IMR-90 (cell line): ENCODE measurements around the gene MOV10L1. TPM values are rescaled to one million over a fixed set of nuclear protein-coding genes. Genes with fewer than 3 reads are reported as not detected.

Experiments used
- ATAC-seq: fragments of 200-7000 bp; cut with Tn5 transposase; 2 replicates; pipeline ENCODE4 v1.9.1; 2020; ENCODE audit warnings: low read depth, mild to moderate bottlenecking, moderate library complexity
- BruUV-seq: library from RNA; stranded (reverse); fragments of 400-500 nt; replicated peaks from 2 replicates; lab custom pipeline; 2021; lab: Mats Ljungman, UMichigan
- CTCF ChIA-PET: fragments of 300-600 bp; formaldehyde crosslinking; extraction: SDS; loops from one replicate; lab custom pipeline; 2021; ENCODE audit warnings: antibody characterized with exemption; lab: Yijun Ruan, JAX
- POLR2A ChIA-PET: fragments of 300-600 bp; sonication (Branson Sonifier 250); formaldehyde crosslinking; loops from one replicate; lab custom pipeline; 2022; ENCODE audit warnings: antibody characterized with exemption; ENCODE audit not compliant: unreplicated experiment; lab: Charles Lee
- DNase-seq: peaks from one replicate; pipeline ENCODE4 v3.0.0; 2013
- H2AFZ ChIP-seq: replicated peaks from 2 replicates; pipeline ENCODE3; 2013; ENCODE audit warnings: low read length, mild to moderate bottlenecking; ENCODE audit not compliant: poor library complexity
- H2AK5ac ChIP-seq: 2 replicates; pipeline ENCODE4 v1.6.1; 2013; ENCODE audit warnings: low read depth, low read length, inconsistent platforms
- H2AK9ac ChIP-seq: replicated peaks from 2 replicates; pipeline ENCODE3; 2013; ENCODE audit warnings: mild to moderate bottlenecking, low read depth, low read length, moderate library complexity; ENCODE audit not compliant: poor library complexity
- H2BK120ac ChIP-seq: 2 replicates; pipeline ENCODE4 v1.6.1; 2013; ENCODE audit warnings: low read depth, low read length, inconsistent platforms
- H2BK15ac ChIP-seq: 3 replicates; pipeline ENCODE4 v1.6.1; 2013; ENCODE audit warnings: low read depth, low read length, inconsistent platforms
- H2BK20ac ChIP-seq: 2 replicates; pipeline ENCODE4 v1.6.1; 2013; ENCODE audit warnings: low read depth, mild to moderate bottlenecking, inconsistent platforms, low read length, moderate library complexity
- H2BK5ac ChIP-seq: 2 replicates; pipeline ENCODE4 v1.6.1; 2013; ENCODE audit warnings: mild to moderate bottlenecking, low read depth, low read length, inconsistent platforms; ENCODE audit not compliant: poor library complexity, severe bottlenecking
- H3K14ac ChIP-seq: replicated peaks from 2 replicates; pipeline ENCODE4 v1.6.1; 2013; ENCODE audit warnings: low read depth, low read length, inconsistent platforms
- H3K18ac ChIP-seq: 2 replicates; pipeline ENCODE4 v1.6.1; 2013; ENCODE audit warnings: low read depth, low read length, control low read depth
- H3K23ac ChIP-seq: 2 replicates; pipeline ENCODE4 v1.6.1; 2013; ENCODE audit warnings: low read depth, low read length, inconsistent platforms
- H3K27ac ChIP-seq: 2 replicates; pipeline ENCODE4 v1.5.1; 2013; ENCODE audit warnings: mild to moderate bottlenecking, control low read depth, low read length; ENCODE audit not compliant: insufficient read depth
- H3K27me3 ChIP-seq: 2 replicates; pipeline ENCODE4 v1.6.1; 2013; ENCODE audit warnings: low read length; ENCODE audit not compliant: control insufficient read depth, insufficient read depth
- H3K36me3 ChIP-seq: 2 replicates; pipeline ENCODE4 v1.6.1; 2013; ENCODE audit warnings: low read length, mixed read lengths; ENCODE audit not compliant: control insufficient read depth, insufficient read depth
- H3K4ac ChIP-seq: 2 replicates; pipeline ENCODE4 v1.6.1; 2013; ENCODE audit warnings: low read depth, low read length, inconsistent platforms
- H3K4me1 ChIP-seq: 2 replicates; pipeline ENCODE4 v1.6.1; 2013; ENCODE audit warnings: low read length, mixed read lengths; ENCODE audit not compliant: control insufficient read depth, insufficient read depth
- H3K4me2 ChIP-seq: 2 replicates; pipeline ENCODE4 v1.6.1; 2013; ENCODE audit warnings: low read depth, mild to moderate bottlenecking, control low read depth, low read length, moderate library complexity
- H3K4me3 ChIP-seq: 2 replicates; pipeline ENCODE4 v1.5.1; 2013; ENCODE audit warnings: low read depth, mild to moderate bottlenecking, control low read depth, low read length, moderate library complexity; ENCODE audit not compliant: insufficient read depth
- H3K56ac ChIP-seq: 2 replicates; pipeline ENCODE4 v1.6.1; 2013; ENCODE audit warnings: low read length, inconsistent platforms; ENCODE audit not compliant: insufficient read depth; ENCODE audit errors: extremely low read depth
- H3K79me1 ChIP-seq, 2 experiments: 2 replicates each; pipeline ENCODE4 v1.6.1; 2013; ENCODE audit warnings: low read length in 2 of 2, inconsistent platforms in 1 of 2, low read depth in 1 of 2
- H3K9ac ChIP-seq: 2 replicates; pipeline ENCODE4 v1.6.1; 2013; ENCODE audit warnings: low read depth, low read length, control low read depth
- H3K9me1 ChIP-seq: 2 replicates; pipeline ENCODE4 v1.6.1; 2013; ENCODE audit warnings: low read length, inconsistent platforms; ENCODE audit not compliant: insufficient read depth
- H3K9me3 ChIP-seq: 2 replicates; pipeline ENCODE4 v1.6.1; 2013; ENCODE audit warnings: low read length; ENCODE audit not compliant: control insufficient read depth, insufficient read depth
- H4K20me1 ChIP-seq: 2 replicates; pipeline ENCODE4 v1.6.1; 2013; ENCODE audit warnings: low read length, inconsistent platforms; ENCODE audit not compliant: insufficient read depth
- H4K5ac ChIP-seq: 2 replicates; pipeline ENCODE4 v1.6.1; 2013; ENCODE audit warnings: mild to moderate bottlenecking, low read depth, low read length, control low read depth
- H4K8ac ChIP-seq, 2 experiments: 2 replicates each; pipeline ENCODE4 v1.6.1; 2013; ENCODE audit warnings: low read depth in 2 of 2, low read length in 2 of 2, control low read depth in 1 of 2, inconsistent platforms in 1 of 2
- H4K91ac ChIP-seq: 2 replicates; pipeline ENCODE4 v1.6.1; 2013; ENCODE audit warnings: low read depth, low read length, inconsistent platforms; ENCODE audit not compliant: insufficient read depth
- BHLHE40 ChIP-seq: fragments of 150-350 bp; IDR thresholded peaks from 2 replicates; pipeline ENCODE4 v1.6.1; 2016; ENCODE audit warnings: mild to moderate bottlenecking, low read depth, low read length
- CEBPB ChIP-seq: IDR thresholded peaks from 2 replicates; pipeline ENCODE4 v1.6.1; 2012; ENCODE audit warnings: low read depth, low read length, improper control_type of control experiment
- CHD1 ChIP-seq: IDR thresholded peaks from 2 replicates; pipeline ENCODE4 v1.6.1; 2012; ENCODE audit warnings: low read depth, low read length, improper control_type of control experiment
- CTCF ChIP-seq: conservative IDR thresholded peaks from 2 replicates; pipeline ENCODE4 v1.5.1; 2012; ENCODE audit warnings: mild to moderate bottlenecking, low read depth, low read length, improper control_type of control experiment
- ELK1 ChIP-seq: fragments of 150-350 bp; IDR thresholded peaks from 2 replicates; pipeline ENCODE4 v1.6.1; 2016; ENCODE audit warnings: low read depth, mild to moderate bottlenecking, low read length, moderate library complexity, borderline replicate concordance
- FOS ChIP-seq: fragments of 150-350 bp; IDR thresholded peaks from 2 replicates; pipeline ENCODE4 v1.6.1; 2016; ENCODE audit warnings: low read depth, low read length
- MAFK ChIP-seq: IDR thresholded peaks from 2 replicates; pipeline ENCODE4 v1.6.1; 2012; ENCODE audit warnings: low read depth, low read length, improper control_type of control experiment
- MAZ ChIP-seq: IDR thresholded peaks from 2 replicates; pipeline ENCODE4 v1.6.1; 2012; ENCODE audit warnings: low read depth, mild to moderate bottlenecking, low read length, improper control_type of control experiment, moderate library complexity, borderline replicate concordance
- MXI1 ChIP-seq: IDR thresholded peaks from 2 replicates; pipeline ENCODE4 v1.6.1; 2012; ENCODE audit warnings: low read depth, mild to moderate bottlenecking, low read length, moderate library complexity, borderline replicate concordance
- NFE2L2 ChIP-seq: fragments of 150-350 bp; IDR thresholded peaks from 2 replicates; pipeline ENCODE4 v1.6.1; 2016; ENCODE audit warnings: low read depth, mild to moderate bottlenecking, low read length
- POLR2A ChIP-seq: IDR thresholded peaks from 2 replicates; pipeline ENCODE4 v1.6.1; 2012; ENCODE audit warnings: mild to moderate bottlenecking, low read depth, low read length
- RAD21 ChIP-seq: IDR thresholded peaks from 2 replicates; pipeline ENCODE4 v1.6.1; 2012; ENCODE audit warnings: low read length, improper control_type of control experiment
- RCOR1 ChIP-seq: IDR thresholded peaks from 2 replicates; pipeline ENCODE4 v1.6.1; 2012; ENCODE audit warnings: mild to moderate bottlenecking, low read length, improper control_type of control experiment; ENCODE audit not compliant: insufficient replicate concordance
- RFX5 ChIP-seq: IDR thresholded peaks from 2 replicates; pipeline ENCODE4 v1.8.0; 2012; ENCODE audit warnings: low read depth, mild to moderate bottlenecking, low read length, moderate library complexity
- SMC3 ChIP-seq: fragments of 150-350 bp; IDR thresholded peaks from 2 replicates; pipeline ENCODE4 v1.6.1; 2016; ENCODE audit warnings: low read depth, mild to moderate bottlenecking, antibody characterized with exemption, low read length, moderate library complexity
- USF2 ChIP-seq: fragments of 150-350 bp; IDR thresholded peaks from 2 replicates; pipeline ENCODE4 v1.6.1; 2017; ENCODE audit warnings: mild to moderate bottlenecking, antibody characterized with exemption, low read length, low read depth
- WGBS, 2 experiments: methylation state at CpG; one replicate each; pipeline versions ENCODE4 v1.1.5 to v1.1.7; 2013; ENCODE audit warnings: missing lambda C conversion rate in 2 of 2; ENCODE audit not compliant: insufficient read length in 1 of 2; ENCODE audit errors: extremely low coverage in 2 of 2; 5-methylcytosine and 5-hydroxymethylcytosine counted together
- dilution Hi-C: fragments of 300-500 bp; cut with HindIII; formaldehyde crosslinking; loops from one replicate; pipeline ENCODE4 v1.14.3; 2018; ENCODE audit warnings: low sequenced_read_pairs; ENCODE audit not compliant: unreplicated experiment
- in situ Hi-C: fragments of 300-500 bp; cut with MboI; formaldehyde crosslinking; loops from 3 replicates; pipeline ENCODE4 v1.14.3; 2019; ENCODE audit warnings: low sequenced_read_pairs, inconsistent platforms, mixed read lengths
- intact Hi-C: fragments of 100-400 bp; cut with micrococcal nuclease; formaldehyde crosslinking; loops from 2 replicates; pipeline ENCODE4 v1.10.0; 2022
- polyA plus RNA-seq, 3 experiments: library from polyadenylated mRNA; depleted of rRNA; stranded (reverse); fragments of >200 nt; gene quantifications; 2 replicates each; pipeline ENCODE4 v1.2.3, GENCODE V29; 2012; ENCODE audit warnings: low replicate concordance in 1 of 3
- total RNA-seq: library from RNA; depleted of rRNA; stranded (reverse); fragments of >200 nt; gene quantifications from 2 replicates; pipeline ENCODE4 v1.2.3, GENCODE V29; 2012

The MOV10L1 gene
- total and polyA plus RNA-seq, 2 of the 4 experiments (the other 2 are of a cell fraction) = 0.72 to 1.4 TPM

DNA sequence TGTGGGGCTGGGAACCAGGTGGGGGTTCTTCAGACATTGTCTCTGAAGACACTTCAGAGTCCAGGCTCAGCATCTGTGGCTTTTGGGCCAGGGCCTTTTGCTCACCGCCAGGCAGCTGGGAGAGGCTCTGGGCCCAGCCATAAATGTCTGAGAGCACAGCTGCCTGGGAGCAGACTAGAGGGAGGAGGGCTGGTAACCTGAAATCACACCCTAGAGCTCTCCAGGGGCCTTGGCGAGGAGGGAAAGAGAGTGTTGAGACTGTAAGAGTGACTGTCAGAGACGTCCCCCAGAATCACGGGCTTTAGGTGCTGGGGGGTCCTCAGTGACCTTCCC lies 100.0 kb downstream of the MOV10L1 start:
- no peak overlapping the region; the same call in 1 of the 2 replicates for H3K4me2 ChIP-seq
- in situ Hi-C loops = no loop called here
- peaks cover 21% of the 10 kb centered on the region for H3K36me3 ChIP-seq
- H3K27ac ChIP-seq = no peak overlapping the region
- no peak overlapping the region for H2BK5ac ChIP-seq
- H3K9me3 ChIP-seq = no peaks in the 10 kb centered on the region
- no peak overlapping the region for H3K4me3 ChIP-seq
- no peak overlapping the region for H2BK15ac ChIP-seq
- no peak overlapping the region for H3K9ac ChIP-seq
- POLR2A ChIA-PET = no interaction called here
- H3K56ac ChIP-seq = no peak overlapping the region
- dilution Hi-C loops = no loop called here
- no peak for TF ChIP-seq RAD21
- TF ChIP-seq RFX5 = no peak
- no peak for TF ChIP-seq POLR2A
- no peak for TF ChIP-seq MAZ
- TF ChIP-seq CHD1 = no peak
- TF ChIP-seq RCOR1 = no peak
- no peak for TF ChIP-seq BHLHE40
- TF ChIP-seq ELK1 = no peak
- TF ChIP-seq CTCF = no peak
- TF ChIP-seq CEBPB = no peak
- no peak for TF ChIP-seq MXI1
- no peak for TF ChIP-seq NFE2L2
- TF ChIP-seq SMC3 = no peak
- no peak for TF ChIP-seq USF2
- TF ChIP-seq FOS = no peak
- TF ChIP-seq MAFK = no peak
- no peaks in the 10 kb centered on the region for H3K27me3 ChIP-seq
- CTCF ChIA-PET = no interaction called here
- H4K20me1 ChIP-seq = peaks cover 39% of the 10 kb centered on the region
- intact Hi-C loops = no loop called here
- no peak overlapping the region for H3K14ac ChIP-seq
- ATAC-seq (peak; percentile 1), DNase-seq (no peak)
- H3K9me1 ChIP-seq = peaks cover 7% of the 10 kb centered on the region
- peaks cover 20% of the 10 kb centered on the region for H3K4me1 ChIP-seq
- peak overlapping the region; percentile 72 for H3K4ac ChIP-seq
- H4K8ac ChIP-seq = no peak overlapping the region
- peaks cover 14 to 67% of the 10 kb centered on the region in 2 experiments for H3K79me1 ChIP-seq
- no peak overlapping the region for H2BK120ac ChIP-seq
- no TSS peak for BruUV-seq
- no peak overlapping the region; the same call in none of the 2 replicates for H3K23ac ChIP-seq
- no peak overlapping the region for H4K91ac ChIP-seq
- no peak overlapping the region for H3K18ac ChIP-seq
- 17% methylated on average over 2 of the region's 4 CpGs; no CpG with 5 or more reads in 1 of the 2 experiments for WGBS, 2 experiments
- no peak overlapping the region; the same call in 1 of the 2 replicates for H2AK5ac ChIP-seq
- peak overlapping the region; percentile 73 for H2AK9ac ChIP-seq
- H4K5ac ChIP-seq = no peak overlapping the region
- H2BK20ac ChIP-seq = no peak overlapping the region
- peak overlapping the region; percentile 80 for H2AFZ ChIP-seq
